Inflammatory macrophage treated with lipopolysaccharide for 4 hours (primary cell): Measurements from ENCODE around the gene SNW1.
"Not testable (repeated sequence)": the region's sequence is repeated elsewhere in the genome, so short reads cannot be mapped to it uniquely, and the experiment has no call there.

Experiments
- DNase-seq: peaks from one replicate; pipeline ENCODE4 v3.0.0-alpha.2; 2020

The SNW1 gene

DNA sequence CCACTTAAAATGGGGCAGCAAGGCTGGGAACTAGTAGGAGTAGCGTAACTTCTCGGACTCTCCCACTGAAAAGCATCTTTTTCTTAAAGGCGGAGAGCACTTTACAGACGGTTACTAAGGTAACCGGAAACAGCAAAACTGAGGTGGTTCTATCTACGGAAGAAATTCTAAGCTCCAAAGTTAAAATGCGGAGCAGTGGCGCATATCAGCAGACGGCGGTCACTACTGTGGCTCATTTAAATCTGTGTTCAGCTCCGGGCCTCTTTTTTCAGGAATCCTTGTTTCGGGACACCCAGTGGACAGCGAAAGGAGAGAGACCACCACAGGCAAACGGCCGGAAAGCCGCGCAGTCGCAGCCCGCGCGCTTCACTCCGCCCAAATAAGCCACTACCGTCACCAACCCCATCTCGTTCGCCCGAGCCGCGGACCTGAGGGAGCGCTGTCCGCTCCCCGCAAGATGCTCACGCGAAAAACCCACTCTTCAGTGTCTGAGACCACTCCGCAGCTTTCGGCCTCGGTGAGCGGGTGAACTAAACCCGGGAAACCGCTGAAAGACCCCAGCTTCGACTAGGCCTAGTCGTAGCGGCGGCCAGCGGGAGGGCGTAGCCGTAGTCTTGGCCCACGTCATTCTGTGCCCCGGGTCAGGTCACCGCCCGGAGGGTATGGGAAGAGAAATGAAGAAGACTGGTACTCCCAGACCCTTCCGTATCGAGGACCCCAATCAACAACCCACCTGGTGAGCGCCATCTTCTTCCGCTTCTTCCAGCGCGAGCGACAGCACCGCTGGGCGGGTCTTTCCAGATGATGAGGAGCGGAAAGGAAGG, at the start of gene SNW1:
SNW1 (minus strand) TSS at position 776 of the 824 bp plus-strand sequence; CDS start at position 747, 29 bp downstream.
- DNase-seq: peak; percentile 97

DNA sequence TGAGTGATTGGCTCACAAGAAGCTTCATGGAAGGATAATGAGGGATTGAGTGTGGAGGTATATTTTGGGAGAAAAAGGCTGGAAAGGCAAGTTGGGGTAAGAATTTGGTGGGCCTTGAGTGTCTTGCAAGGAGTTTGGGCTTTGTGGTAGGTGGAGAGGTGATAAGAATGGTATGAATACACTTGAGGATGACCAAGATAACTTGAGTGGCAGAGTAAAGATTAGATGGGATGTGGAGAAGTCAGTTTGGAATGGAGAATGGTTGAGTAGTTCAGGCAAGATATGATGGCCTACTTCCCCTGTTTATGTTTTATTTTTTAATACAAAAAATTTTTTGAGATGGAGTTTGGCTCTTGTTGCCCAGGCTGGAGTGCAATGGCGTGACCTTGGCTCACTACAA, 48.1 kb upstream of the SNW1 start:
- no peak for DNase-seq

DNA sequence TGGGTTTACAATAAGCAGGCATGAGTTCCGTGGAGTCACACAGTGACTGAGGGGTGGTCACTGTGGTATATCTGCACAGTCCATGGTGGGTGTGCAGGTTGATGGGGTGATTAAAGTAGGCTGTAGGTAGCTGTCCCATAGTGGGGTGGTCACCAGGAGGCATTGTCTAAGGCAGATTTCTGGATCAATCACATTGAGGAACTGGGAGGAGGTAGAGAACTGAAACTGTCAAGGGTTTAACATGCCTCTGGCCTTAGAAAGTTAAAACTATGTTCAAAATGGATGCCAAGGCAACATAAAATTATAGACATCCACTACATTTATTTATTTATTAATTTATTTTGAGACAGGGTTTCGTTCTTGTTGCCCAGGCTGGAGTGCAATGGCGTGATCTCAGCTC, 47.3 kb upstream of the SNW1 start:
- peak; percentile 2 for DNase-seq

DNA sequence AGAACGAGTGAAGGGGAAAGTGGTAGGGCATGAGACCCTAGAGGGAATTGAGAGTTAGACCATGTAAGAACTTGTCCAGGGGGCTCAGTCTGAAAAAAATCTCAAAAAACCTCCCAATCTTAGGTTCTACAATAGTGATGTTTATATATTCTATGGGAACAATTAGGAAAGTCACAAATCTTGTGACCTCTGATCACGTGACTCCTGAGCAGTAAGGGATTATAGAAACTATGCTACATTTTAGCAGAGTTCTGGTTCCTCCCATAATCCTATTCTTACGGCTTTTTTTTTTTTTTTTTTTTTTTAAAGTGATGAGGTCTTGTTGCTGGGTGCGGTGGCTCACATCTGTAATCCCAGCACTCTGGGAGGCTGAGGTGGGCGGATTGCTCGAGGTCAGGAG, 44.8 kb upstream of the SNW1 start:
- peak; percentile 35 for DNase-seq

DNA sequence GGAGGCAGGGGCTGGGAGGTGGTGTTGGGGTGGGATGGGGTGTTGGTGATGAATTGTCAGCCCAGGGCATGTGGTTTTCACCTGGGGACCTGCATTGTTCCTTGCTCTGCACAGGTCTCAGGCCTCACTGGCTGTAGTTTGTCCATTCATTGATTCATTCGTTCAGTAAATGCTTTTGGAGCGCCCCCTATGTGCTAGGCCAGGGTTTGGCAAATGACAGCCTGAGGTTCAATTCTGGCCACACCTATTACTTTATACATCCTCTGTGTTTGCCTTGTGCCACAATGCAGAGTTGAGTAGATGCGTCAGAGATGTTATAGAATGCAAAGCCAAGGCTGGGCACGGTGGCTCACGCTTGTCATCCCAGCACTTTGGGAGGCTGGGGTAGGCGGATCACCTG, 43.6 kb upstream of the SNW1 start:
- peak; percentile 19 for DNase-seq

DNA sequence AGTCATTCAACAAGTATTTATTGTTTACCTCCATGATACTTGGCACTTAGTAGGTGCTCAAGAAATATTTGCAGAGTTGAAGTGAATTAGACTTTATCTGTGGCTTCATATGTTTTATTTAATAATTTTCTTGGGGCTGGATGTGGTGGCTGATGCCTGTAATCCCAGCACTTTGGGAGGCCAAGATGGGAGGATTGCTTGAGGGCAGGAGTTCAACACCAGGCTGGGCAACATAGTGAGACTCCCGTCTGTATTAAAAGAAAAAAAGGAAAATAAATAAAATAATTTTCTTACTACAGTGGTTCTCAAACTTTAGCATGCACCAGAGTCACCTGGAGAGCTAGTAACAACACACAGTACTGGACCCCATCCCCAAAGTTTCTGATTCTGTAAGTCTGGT, 39.9 kb upstream of the SNW1 start:
- no peak for DNase-seq

DNA sequence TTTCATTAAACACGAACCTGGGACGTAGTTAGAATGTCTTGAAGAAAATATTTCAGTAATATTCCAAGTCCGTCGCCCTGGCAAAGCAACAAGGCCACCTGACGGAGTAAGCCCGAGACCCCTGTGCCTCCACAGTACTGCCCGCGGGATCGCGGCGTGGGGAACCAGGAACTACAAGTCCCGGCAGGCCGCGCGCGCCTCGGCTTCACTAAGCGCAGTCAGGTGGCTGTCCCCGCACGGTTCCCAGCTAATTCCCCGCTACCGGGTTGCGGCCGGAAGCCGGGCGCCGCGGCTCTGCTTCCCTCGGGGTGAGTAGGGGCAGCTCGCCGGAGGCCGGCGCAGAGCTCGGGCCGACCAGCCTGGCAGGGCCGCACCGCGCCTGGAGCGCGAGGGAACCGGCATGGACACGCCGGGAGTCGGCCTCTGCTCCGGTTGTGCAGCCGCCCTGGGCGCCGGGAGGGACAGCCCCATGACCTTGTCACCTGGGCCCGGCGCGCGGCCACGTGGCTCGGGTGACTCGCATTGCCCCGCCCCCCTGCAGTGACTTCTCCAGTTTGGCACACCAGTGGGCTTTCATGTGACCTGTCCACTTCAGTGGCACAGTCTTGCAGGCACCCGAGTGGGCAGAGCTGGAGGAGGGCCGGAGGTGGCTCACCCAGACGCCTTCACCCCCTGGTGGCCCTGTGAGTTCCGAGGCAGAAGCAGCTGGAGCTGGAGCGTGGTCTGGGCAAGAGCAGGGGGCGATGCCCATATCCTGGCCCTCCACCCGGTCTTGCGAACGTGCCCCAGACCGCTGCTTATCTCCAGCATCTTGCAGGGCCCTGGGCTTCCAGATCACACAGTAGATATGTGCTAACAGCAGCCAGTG, 39.1 kb upstream of the SNW1 start, which contains the start of gene ADCK1:
ADCK1 (plus strand) TSS at position 247 of the 868 bp plus-strand sequence. CDS start 18,870 bp downstream, outside the sequence.
- DNase-seq: peak; percentile 85

DNA sequence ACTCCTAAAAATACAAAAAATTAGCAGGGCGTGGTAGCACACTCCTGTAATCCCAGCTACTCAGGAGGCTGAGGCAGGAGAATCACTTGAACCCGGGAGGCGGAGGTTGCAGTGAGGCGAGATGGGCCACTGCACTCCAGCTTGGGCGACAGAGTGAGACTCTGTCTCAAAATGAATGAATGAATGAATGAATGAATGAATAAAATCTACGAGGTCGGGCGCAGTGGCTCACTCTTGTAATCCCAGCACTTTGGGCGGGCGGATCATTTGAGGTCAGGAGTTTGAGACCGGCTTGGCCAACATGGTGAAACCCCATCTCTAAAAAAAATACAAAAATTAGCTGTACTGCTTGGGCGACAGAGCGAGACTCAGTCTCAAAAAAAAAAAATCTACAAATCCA, 38.5 kb upstream of the SNW1 start:
- DNase-seq: not testable (repeated sequence)

DNA sequence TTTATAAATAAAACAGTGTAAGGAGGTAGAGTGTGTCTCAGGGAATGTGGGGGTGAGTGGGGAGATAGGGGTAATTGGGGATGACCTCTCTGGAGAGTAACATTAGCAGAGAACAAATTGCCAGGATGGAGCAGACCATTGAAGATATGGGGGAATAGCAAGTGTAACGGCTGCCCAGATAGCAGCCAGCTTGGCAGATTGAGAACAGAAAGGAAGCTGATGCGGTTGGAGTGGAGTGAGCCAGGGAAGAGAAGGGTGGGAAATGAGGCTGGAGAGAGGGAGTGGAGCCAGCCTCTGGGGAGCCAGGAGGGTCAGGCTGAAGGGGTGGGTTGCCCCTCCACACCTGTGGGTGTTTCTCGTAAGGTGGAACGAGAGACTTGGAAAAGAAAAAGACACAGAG, 33.4 kb upstream of the SNW1 start:
- DNase-seq: no peak

DNA sequence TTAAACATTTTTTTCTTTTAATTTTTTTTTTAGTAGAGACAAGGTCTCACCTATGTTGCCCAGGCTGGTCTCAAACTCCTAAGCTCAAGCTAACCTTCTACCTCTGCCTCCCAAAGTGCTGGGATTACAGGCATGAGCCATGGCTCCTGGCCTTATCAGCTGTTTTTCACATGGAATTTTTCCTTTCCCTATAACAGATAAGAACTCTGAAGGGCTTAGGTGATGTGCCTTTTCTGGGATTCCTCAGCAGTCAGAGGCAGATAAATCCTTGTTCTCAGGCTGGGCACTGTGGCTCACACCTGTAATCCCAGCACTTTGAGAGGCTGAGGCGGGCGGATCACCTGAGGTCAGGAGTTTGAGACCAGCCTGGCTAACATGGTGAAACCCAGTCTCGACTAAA, 32.3 kb upstream of the SNW1 start:
- not testable (repeated sequence) for DNase-seq

DNA sequence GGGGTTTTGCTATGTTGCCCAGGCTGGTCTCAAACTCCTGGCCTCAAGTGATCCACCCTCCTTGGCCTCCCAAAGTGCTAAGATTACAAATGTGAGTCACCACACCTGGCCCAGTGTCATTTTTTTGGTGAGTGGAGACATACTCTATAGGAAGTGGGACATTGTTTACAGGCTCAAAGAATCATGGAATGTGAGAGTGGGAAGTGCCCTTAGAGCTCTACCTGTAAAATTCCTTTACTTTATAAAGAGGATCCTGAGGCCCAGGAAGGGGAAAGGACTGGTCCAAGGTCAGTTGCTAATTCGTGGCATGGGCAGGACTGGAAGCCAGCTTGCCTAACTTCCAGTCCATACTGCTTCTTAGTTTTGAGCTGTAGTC, 30.3 kb upstream of the SNW1 start:
- no peak for DNase-seq

DNA sequence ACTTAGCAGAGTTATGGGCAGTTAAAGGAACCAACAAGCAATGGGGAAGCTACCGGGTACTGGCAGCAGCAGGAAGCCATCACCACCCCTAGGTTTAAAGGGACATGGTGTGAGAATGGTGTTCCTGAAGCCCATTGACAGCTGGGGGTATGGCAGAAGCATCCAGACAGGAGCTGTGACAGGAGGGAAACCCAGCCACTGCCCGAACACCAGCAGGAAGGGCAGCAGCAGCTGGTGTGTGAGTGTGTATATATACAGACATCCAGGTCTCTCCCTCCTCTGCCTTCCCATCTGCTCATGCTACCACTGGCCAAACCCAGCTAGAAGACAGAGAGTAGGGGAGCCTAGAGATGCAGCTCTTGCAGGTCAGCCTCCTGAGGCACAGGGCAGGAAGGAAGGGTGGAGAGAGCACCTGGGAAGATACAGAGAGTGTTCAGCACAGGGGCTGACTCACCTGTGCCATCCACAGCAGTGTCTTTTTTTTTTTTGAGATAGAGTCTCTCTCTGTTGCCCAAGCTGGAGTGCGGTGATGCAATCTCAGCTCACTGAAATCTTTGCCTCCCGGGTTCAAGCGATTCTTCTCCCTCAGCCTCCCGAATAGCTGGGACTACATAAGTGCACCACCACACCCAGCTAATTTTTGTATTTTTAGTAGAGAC, 29.7 kb upstream of the SNW1 start:
- no peak for DNase-seq

DNA sequence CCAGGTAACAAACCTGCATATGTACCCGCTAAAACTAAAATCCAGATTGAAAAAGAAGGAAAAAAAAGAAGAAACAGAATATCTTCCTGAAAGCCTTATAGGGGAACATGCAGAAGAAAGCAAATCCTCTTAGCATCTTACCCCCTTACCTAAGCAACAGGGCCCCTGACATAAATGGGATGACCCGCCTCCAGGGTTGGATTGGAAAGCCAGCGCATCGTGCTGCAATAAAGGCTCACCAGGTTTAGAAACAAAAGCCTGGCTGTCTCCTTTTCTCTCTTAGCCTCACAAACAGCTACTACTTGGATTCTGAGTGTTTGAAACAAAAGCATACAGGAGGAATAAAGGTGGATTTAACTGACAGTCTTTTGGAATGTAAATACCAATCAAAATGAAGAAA, 25.2 kb upstream of the SNW1 start:
- DNase-seq: no peak

DNA sequence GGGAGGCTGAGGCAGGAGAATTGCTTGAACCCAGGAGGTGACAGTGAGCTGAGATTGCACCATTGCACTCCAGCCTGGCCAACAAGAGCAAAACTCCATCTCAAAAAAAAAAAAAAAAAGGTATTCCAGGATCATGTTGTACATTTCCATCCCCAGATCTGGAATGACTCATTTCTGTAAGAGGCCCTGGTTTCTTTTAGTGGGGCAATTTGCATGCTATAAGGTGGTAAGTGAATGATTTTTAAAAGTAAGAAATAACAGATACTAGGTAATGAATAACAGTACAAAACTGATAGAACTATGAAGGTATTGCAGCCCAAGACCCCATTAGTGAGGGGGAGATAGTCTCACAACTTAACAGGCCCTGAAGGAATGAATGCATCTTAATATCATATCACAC, 21.2 kb upstream of the SNW1 start:
- no peak for DNase-seq

DNA sequence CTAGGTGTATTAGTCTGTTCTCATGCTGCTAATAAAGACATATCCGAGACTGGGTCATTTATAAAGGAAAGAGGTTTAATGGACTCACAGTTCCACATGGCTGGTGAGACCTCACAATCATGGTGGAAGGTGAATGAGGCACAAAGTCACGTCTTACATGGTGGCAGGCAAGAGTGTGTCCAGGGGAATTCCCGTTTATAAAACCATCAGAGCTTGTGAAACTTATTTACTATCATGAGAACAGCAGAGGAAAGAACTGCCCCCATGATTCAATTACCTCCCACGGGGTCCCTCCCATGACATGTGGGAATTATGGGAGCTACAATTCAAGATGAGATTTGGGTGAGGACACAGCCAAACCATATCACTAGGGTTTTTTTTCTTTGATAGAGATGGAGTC, 13.0 kb upstream of the SNW1 start:
- peak; percentile 21 for DNase-seq

DNA sequence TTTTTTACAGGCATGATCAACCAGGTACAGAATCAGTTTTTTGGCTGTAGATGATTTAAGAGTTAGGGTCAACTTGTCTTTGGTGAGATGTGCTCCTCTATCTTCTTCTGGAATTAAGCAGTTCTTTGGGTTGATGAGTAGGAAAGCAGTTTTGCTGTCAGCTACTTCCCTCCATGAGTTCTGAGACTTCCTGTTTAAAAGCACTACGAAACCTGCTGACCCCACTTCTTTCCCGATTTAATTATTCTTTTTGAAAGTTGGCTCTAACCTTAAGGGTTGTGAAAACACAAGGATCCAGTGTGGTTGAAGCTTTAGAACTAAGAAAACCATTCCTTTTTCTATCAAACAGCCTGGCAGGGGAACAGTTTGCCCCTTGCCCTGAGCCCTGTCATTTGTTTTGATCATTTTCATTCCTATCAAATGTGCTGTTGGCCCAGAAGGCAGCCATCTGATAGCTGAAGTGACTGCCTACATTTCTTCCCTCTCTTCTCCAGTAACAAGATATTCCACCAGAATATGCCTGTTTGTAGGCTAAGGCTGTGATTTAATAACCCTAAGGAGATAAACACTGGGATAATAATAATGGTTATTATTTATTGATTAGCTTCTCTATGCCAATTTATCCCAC, 7.6 kb upstream of the SNW1 start:
- DNase-seq: not testable (repeated sequence)

DNA sequence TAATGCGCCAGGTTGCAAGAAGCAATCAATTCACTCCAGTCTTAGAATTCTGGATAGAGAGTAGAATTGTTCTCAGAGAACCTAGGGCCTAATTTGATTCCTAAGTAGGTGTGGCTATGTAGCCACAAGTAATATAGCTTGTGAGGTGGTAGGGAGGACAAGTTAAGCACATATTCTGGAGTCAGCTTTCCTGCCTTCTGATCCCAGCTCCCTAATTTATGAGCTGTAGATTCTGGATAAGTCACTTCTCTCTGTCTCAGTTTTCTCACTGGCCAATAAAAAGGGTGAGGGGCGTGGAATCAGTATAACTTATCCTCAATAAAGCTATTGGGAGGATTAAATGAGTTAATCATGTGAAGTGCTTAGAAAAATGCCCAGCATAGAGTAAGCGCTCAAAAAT, 3.0 kb upstream of the SNW1 start:
- DNase-seq: no peak

DNA sequence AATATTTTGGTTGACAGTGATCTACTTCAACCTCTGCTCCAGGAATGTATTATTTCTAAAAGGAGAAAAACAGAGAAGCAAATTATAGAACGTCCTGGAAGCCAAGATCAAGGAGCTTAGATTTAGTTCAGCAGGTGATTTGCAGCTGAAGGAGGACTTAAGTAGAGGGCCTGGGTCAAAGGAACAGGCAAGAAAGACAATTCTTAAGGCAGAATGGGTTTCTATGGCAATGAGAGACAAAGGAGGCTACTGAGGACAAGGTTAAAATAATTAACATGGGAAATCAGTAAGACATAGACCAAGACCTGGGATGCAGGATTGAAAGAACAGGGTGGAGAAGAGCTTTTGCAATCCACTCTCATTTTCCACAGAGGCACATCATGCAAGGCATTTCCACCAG, 2.4 kb upstream of the SNW1 start:
- no peak for DNase-seq

DNA sequence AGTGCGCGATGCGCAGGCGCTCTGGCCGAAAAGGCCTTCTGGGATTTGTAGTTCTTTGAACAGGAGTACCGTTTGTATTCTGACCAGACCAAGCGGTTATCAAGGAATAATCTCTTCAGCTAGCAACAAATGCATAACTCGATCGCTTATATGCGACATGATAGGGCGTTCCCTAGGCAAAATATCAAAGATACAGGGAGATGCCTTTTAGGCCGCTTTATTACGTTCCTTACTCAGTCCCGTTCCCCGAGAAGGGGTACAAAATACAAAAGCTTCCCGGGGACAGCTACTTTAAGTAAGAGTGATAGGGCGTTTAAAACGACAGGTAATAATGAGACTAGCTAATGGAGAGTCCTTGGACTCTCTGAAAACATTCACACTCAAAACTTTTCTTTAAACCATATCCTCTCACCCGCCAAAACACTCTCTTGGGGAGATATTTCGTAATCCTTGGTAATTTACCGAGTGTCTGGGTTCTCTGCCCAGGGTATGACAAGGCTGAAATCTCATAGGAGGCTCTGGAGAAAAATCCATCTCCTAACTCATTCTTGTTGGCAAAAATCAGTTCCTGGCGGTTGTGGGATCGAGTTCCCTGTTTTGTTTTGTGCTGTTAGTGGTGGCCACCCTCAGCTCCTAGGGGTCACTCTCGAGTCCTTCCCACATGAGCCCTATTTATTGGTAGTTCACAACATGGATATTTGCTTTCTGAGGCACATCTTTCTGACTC, 412 bp upstream of the SNW1 start:
- DNase-seq: peak; percentile 61

DNA sequence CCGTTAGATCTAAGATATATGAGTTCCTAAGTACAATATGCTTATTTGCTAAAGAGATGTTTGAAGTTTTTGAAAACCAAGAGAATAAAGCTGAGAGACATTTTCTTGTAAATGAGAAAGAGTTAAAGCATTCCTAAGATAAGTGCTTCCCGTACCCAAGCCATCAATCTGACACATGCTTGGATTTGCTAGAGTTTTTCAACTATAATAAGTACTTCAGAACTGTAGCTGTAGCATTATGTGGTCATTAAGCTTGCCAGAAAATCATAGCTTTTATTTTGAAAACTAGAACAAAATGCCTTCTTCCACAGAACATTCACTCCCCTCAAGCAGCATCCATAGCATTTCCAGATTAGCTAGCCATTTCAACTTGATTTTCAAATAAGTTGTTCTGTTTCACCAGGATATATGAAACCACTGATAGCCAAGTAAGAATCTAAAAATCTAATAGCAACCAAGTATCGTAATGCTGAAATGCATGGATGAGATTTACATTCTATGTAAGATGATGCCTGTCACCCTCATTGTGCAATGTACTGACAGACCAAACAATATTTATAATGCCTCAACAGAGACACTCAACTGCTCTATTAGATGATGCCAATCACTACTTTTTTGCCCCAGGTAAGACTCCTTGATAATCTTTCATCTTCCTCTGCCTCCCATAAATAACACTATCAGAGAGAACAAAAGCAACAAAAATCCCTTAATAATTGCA, 8.0 kb downstream of the SNW1 start:
- DNase-seq: no peak

DNA sequence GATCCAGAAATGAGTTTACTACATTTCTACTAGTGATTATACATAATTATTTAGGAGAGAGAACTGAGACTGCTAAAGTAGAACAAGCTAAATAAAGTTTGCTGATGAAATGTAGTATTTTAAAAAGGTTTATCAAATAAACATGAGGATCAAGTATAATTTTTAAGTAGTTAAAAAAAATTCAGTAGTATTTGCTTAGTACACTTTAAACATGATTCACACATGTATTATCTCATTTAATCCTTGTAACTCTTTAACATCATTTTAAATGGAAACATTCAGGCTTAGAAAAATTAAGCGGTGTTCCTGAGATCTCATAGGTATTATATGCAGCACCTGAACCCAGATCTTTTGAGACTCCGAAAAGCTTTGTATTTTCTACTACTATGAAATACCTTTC, 8.7 kb downstream of the SNW1 start:
- no peak for DNase-seq

DNA sequence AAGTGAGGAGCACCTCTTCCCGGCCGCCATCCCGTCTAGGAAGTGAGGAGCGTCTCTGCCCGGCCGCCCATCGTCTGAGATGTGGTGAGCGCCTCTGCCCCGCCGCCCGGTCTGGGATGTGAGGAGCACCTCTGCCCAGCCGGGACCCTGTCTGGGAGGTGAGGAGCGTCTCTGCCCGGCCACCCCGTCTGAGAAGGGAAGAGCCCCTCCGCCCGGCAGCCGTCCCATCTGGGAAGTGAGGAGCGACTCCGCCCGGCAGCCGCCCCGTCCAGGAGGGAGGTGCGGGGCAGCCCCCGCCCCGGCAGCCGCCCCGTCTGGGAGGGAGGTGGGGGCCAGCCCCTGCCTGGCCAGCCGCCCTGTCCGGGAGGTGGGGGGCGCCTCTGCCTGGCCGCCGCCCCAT, 13.5 kb downstream of the SNW1 start:
- not testable (repeated sequence) for DNase-seq
